ENCODE measurements around the gene DDX1.

Gene DDX1

GRCh38 chr2:15666861-15667808 is 75.5 kb downstream of the DDX1 start:
- TF ChIP-seq TCF12 (IDR thresholded peaks at IDR 0.05; ENCODE audit: low read depth), result no peak
- no peak for TF ChIP-seq EP300 (IDR thresholded peaks at IDR 0.05; ENCODE audit: borderline replicate concordance)
- no peak for TF ChIP-seq USF1 (IDR thresholded peaks at IDR 0.05)
- no peak for TF ChIP-seq TEAD4 (IDR thresholded peaks at IDR 0.05)
- no peak for TF ChIP-seq FOXM1 (IDR thresholded peaks at IDR 0.05; ENCODE audit: borderline replicate concordance, low read depth)
- TF ChIP-seq, protein P1, sequence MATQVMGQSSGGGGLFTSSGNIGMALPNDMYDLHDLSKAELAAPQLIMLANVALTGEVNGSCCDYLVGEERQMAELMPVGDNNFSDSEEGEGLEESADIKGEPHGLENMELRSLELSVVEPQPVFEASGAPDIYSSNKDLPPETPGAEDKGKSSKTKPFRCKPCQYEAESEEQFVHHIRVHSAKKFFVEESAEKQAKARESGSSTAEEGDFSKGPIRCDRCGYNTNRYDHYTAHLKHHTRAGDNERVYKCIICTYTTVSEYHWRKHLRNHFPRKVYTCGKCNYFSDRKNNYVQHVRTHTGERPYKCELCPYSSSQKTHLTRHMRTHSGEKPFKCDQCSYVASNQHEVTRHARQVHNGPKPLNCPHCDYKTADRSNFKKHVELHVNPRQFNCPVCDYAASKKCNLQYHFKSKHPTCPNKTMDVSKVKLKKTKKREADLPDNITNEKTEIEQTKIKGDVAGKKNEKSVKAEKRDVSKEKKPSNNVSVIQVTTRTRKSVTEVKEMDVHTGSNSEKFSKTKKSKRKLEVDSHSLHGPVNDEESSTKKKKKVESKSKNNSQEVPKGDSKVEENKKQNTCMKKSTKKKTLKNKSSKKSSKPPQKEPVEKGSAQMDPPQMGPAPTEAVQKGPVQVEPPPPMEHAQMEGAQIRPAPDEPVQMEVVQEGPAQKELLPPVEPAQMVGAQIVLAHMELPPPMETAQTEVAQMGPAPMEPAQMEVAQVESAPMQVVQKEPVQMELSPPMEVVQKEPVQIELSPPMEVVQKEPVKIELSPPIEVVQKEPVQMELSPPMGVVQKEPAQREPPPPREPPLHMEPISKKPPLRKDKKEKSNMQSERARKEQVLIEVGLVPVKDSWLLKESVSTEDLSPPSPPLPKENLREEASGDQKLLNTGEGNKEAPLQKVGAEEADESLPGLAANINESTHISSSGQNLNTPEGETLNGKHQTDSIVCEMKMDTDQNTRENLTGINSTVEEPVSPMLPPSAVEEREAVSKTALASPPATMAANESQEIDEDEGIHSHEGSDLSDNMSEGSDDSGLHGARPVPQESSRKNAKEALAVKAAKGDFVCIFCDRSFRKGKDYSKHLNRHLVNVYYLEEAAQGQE (IDR thresholded peaks at IDR 0.05; ENCODE audit: low read depth), result no peak
- no peak for TF ChIP-seq CEBPB (IDR thresholded peaks at IDR 0.05)
- no peak for TF ChIP-seq NFIC (IDR thresholded peaks at IDR 0.05)
- TF ChIP-seq EGR1 (IDR thresholded peaks at IDR 0.05), result no peak
- TF ChIP-seq, protein P2, sequence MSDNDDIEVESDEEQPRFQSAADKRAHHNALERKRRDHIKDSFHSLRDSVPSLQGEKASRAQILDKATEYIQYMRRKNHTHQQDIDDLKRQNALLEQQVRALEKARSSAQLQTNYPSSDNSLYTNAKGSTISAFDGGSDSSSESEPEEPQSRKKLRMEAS (IDR thresholded peaks at IDR 0.05), result no peak
- TF ChIP-seq ZBTB7A (IDR thresholded peaks at IDR 0.05; ENCODE audit: low read depth), result no peak
- no peak for TF ChIP-seq TAF1 (IDR thresholded peaks at IDR 0.05; ENCODE audit: low read depth)
- TF ChIP-seq CREB1 (IDR thresholded peaks at IDR 0.05; ENCODE audit: low read depth), result no peak
- TF ChIP-seq YY1 (IDR thresholded peaks at IDR 0.05; ENCODE audit: low read depth), result no peak

- TF ChIP-seq, protein P1 (IDR thresholded peaks at IDR 0.05; ENCODE audit: low read depth), result no peak
- TF ChIP-seq NFIC (IDR thresholded peaks at IDR 0.05), result no peak
- no peak for TF ChIP-seq ZBTB7A (IDR thresholded peaks at IDR 0.05; ENCODE audit: low read depth)
- TF ChIP-seq CREB1 (IDR thresholded peaks at IDR 0.05; ENCODE audit: low read depth), result no peak
- no peak for TF ChIP-seq EGR1 (IDR thresholded peaks at IDR 0.05)
- TF ChIP-seq TAF1 (IDR thresholded peaks at IDR 0.05; ENCODE audit: low read depth), result no peak
- TF ChIP-seq TCF12 (IDR thresholded peaks at IDR 0.05; ENCODE audit: low read depth), result no peak
- TF ChIP-seq USF1 (IDR thresholded peaks at IDR 0.05), result no peak
- TF ChIP-seq TEAD4 (IDR thresholded peaks at IDR 0.05), result no peak
- TF ChIP-seq EP300 (IDR thresholded peaks at IDR 0.05; ENCODE audit: borderline replicate concordance), result no peak
- TF ChIP-seq FOXM1 (IDR thresholded peaks at IDR 0.05; ENCODE audit: borderline replicate concordance, low read depth), result no peak
- TF ChIP-seq, protein P2 (IDR thresholded peaks at IDR 0.05), result no peak
- TF ChIP-seq YY1 (IDR thresholded peaks at IDR 0.05; ENCODE audit: low read depth), result no peak
Measured at GRCh38 chr2:15667809-15668556, 76.3 kb downstream of the DDX1 start.

DNA sequence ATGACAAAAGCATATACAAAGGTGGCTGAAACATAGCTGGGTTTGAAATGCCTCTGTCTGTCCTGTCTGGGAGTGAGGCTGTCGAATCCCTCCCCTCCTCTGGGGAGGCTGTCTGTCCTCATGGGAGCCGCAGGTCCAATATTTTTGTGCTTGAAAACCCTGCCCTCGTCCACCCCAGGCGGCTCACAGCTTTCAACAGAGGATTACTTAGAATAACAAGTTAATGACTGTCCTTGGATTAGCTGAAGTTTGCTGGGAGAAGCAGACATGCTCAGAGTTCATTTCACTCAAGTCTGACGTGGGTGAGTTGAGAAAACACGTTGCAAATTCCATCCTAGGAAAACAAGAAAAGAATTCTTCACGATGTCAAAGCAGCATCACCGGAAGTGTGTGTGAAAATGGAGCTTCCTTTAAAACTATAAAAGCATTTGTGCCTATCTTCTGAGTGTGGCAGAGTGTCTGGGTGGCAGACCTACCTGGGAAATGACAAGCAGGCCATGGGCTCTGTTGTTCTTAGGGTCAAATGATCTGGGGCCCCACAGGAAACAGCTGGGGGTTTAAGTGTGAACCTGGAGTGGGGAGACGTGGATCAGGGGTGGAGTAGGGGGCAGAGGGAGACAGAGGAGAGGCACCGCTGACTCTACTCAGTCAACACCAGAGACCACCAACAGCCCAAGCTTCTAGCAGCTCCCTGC is 77.1 kb downstream of the DDX1 start:
- no peak for TF ChIP-seq CREB1 (IDR thresholded peaks at IDR 0.05; ENCODE audit: low read depth)
- TF ChIP-seq USF1 (IDR thresholded peaks at IDR 0.05), result no peak
- no peak for TF ChIP-seq TEAD4 (IDR thresholded peaks at IDR 0.05)
- no peak for TF ChIP-seq YY1 (IDR thresholded peaks at IDR 0.05; ENCODE audit: low read depth)
- no peak for TF ChIP-seq TCF12 (IDR thresholded peaks at IDR 0.05; ENCODE audit: low read depth)
- TF ChIP-seq TAF1 (IDR thresholded peaks at IDR 0.05; ENCODE audit: low read depth), result no peak
- no peak for TF ChIP-seq CEBPB (IDR thresholded peaks at IDR 0.05)
- TF ChIP-seq EP300 (IDR thresholded peaks at IDR 0.05; ENCODE audit: borderline replicate concordance), result no peak
- TF ChIP-seq, protein P2 (IDR thresholded peaks at IDR 0.05), result no peak
- no peak for TF ChIP-seq FOXM1 (IDR thresholded peaks at IDR 0.05; ENCODE audit: borderline replicate concordance, low read depth)
- TF ChIP-seq, protein P1 (IDR thresholded peaks at IDR 0.05; ENCODE audit: low read depth), result no peak
- TF ChIP-seq EGR1 (IDR thresholded peaks at IDR 0.05), result no peak
- no peak for TF ChIP-seq NFIC (IDR thresholded peaks at IDR 0.05)
- TF ChIP-seq RAD21 (IDR thresholded peaks at IDR 0.05; ENCODE audit: low read depth), result no peak
- TF ChIP-seq ZBTB7A (IDR thresholded peaks at IDR 0.05; ENCODE audit: low read depth), result no peak

Measured in Ishikawa (cell line).